SK-N-DZ (cell line): ENCODE data around the gene LPAR5.
"Not testable (repeated sequence)": the region's sequence is repeated elsewhere in the genome, so short reads cannot be mapped to it uniquely, and the experiment has no call there.

Experiments
- DNase-seq: peaks from one replicate; pipeline ENCODE4 v3.0.0-alpha.2; 2015; ENCODE audit warnings: low spot score

Gene LPAR5

GRCh38 chr12:6607751-6608591 lies 27.8 kb downstream of the LPAR5 start:
- peak; percentile 89 for DNase-seq

GRCh38 chr12:6606331-6607131 lies 29.2 kb downstream of the LPAR5 start:
- no peak for DNase-seq

GRCh38 chr12:6605421-6606330 lies 30.1 kb downstream of the LPAR5 start:
- DNase-seq, result peak; percentile 31

GRCh38 chr12:6604259-6605029 lies 31.3 kb downstream of the LPAR5 start:
- DNase-seq, result no peak

GRCh38 chr12:6603095-6603567 lies 32.6 kb downstream of the LPAR5 start:
- no peak for DNase-seq

GRCh38 chr12:6602526-6602925 lies 33.2 kb downstream of the LPAR5 start:
- no peak for DNase-seq

- DNase-seq, result not testable (repeated sequence)
Observed at GRCh38 chr12:6595673-6596072, 40.1 kb downstream of the LPAR5 start.

GRCh38 chr12:6592087-6592486 lies 43.7 kb downstream of the LPAR5 start:
- DNase-seq, result no peak

- DNase-seq, result not testable (repeated sequence)
Observed at GRCh38 chr12:6586569-6586968, 49.2 kb downstream of the LPAR5 start.

GRCh38 chr12:6584293-6584692 lies 51.5 kb downstream of the LPAR5 start:
- DNase-seq, result no peak

GRCh38 chr12:6582959-6583358 lies 52.8 kb downstream of the LPAR5 start:
- no peak for DNase-seq

- no peak for DNase-seq
Observed at GRCh38 chr12:6582196-6582595, 53.6 kb downstream of the LPAR5 start.

- DNase-seq, result no peak
Observed at GRCh38 chr12:6575648-6576047, 60.1 kb downstream of the LPAR5 start.

GRCh38 chr12:6574576-6575295 lies 61.0 kb downstream of the LPAR5 start:
- DNase-seq, result no peak

- no peak for DNase-seq
Observed at GRCh38 chr12:6573001-6573400, 62.8 kb downstream of the LPAR5 start.

GRCh38 chr12:6570264-6570887 lies 65.4 kb downstream of the LPAR5 start:
- peak; percentile 65 for DNase-seq

- no peak for DNase-seq
Observed at GRCh38 chr12:6569786-6570185, 66.0 kb downstream of the LPAR5 start.

GRCh38 chr12:6569312-6569711 lies 66.4 kb downstream of the LPAR5 start:
- no peak for DNase-seq
